KOPT-K1 (cell line): ENCODE data around the gene CDKAL1.

Experiments used
- H3K27ac ChIP-seq: fragments of 200-600 bp; sonication (generic); 2 replicates; pipeline ENCODE4 v1.5.1; 2016; ENCODE audit warnings: antibody characterized with exemption, mild to moderate bottlenecking, low read depth, low read length; ENCODE audit not compliant: poor library complexity, severe bottlenecking
- H3K36me3 ChIP-seq: fragments of 200-600 bp; sonication (generic); 2 replicates; pipeline ENCODE4 v1.5.1; 2017; ENCODE audit warnings: antibody characterized with exemption, mild to moderate bottlenecking, low read length, moderate library complexity; ENCODE audit not compliant: insufficient read depth
- H3K9me3 ChIP-seq: fragments of 200-600 bp; sonication (generic); 2 replicates; pipeline ENCODE4 v1.5.1; 2017; ENCODE audit warnings: antibody characterized with exemption, low read length, mild to moderate bottlenecking; ENCODE audit not compliant: insufficient read depth, poor library complexity, severe bottlenecking

The CDKAL1 gene

DNA sequence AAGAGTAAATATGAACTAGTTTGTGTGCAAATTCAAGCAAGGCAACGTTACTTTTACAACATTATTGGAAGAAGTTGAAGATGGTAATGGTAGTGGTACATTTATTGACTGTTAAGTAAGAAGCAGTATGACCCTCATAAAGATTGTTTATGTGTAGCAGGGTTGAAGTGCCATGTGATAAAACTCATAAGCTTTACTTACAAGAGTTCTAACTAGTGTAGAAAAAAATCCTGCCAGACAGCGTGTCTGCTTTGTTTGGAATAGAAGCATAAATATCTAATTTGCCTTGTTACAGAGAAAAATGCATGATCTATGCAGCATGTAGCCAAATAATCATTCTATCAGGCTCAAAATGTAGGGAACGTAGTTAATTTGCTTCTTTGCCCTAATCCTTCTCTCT is 608.5 kb downstream of the CDKAL1 start:
- no peak overlapping the region for H3K27ac ChIP-seq
- H3K36me3 ChIP-seq = no peaks in the 10 kb centered on the region
- H3K9me3 ChIP-seq = no peaks in the 10 kb centered on the region

DNA sequence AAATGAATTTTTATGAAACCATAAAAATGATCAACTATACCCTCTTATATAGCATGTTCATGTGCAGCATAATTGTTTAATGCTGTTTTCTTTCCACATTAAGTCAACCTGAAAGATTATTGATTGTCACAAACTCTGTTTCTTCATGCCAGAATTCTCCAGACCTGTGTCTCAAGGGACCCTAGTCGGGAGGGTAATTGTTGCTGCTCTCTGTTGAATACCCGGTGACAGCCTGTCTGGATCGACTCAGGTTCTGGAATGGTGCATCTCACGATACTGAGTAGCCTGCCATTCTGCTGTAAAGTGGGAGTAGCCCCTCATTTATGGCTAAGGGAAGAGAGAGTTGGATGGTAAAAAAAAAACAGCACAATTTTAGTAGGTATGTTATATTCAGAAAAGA is 609.4 kb downstream of the CDKAL1 start:
- Histone ChIP-seq H3K27ac (no peak overlapping the region), H3K36me3 (no peaks in the 10 kb centered on the region), H3K9me3 (no peaks in the 10 kb centered on the region)

DNA sequence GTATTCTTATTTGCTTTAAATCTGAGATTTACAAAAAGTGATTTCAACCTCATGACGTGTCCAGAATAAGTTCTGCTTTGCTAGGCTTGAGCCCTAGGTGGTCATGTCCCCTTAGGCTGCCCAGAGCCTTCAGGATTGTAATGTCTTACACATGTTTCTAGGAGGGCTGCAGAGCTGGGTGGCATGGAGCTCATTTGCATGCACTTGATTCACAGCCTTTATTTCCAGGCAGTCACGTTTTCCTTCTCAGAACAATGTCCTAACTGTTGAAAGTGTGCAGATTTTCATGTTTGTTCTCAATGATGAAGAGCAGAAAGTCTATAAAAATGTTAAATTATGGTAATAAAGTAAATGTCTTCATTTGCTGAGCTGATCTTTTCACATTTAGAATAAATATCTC is 610.7 kb downstream of the CDKAL1 start:
- no peaks in the 10 kb centered on the region for H3K36me3 ChIP-seq
- no peaks in the 10 kb centered on the region for H3K9me3 ChIP-seq
- no peak overlapping the region for H3K27ac ChIP-seq

DNA sequence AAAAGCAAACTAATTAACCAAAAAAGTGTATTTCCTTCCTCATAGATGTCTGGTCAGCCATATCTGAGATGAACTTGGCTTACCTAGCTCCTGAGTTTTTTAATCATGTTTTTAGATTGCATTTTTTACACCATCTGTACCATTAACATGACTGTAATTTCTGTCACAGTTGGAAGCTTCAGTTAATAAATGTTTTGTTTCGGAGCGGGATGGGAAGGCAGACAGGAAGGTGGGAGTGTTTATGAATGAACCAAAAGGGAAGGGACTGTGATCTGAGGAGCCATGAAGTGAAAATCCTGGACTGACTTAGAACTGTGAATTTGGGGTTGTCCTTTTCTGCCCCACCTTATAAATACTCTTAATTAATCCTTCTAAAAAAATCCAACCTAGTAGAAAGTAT is 613.7 kb downstream of the CDKAL1 start:
- Histone ChIP-seq H3K9me3 (no peaks in the 10 kb centered on the region), H3K27ac (no peak overlapping the region), H3K36me3 (no peaks in the 10 kb centered on the region)

DNA sequence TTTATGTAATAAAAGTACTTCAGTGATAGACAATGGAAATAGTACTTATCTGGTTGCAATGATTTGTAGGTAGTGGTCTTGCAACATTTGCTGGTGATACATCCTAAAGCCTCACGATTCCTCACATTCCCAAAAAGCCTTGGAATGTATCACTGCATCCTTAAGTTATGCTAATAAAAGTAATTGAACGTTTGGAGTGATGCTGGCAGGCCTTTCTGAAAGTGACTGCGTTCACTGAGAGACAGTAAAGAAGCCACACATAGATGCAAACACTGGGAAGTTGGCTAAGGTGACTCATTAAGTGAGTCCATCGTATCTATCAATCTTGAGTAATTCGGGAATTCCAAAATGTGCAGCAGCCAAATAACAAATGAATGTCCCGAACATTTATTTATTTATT is 615.2 kb downstream of the CDKAL1 start:
- Histone ChIP-seq H3K36me3 (no peaks in the 10 kb centered on the region), H3K27ac (no peak overlapping the region), H3K9me3 (no peaks in the 10 kb centered on the region)

DNA sequence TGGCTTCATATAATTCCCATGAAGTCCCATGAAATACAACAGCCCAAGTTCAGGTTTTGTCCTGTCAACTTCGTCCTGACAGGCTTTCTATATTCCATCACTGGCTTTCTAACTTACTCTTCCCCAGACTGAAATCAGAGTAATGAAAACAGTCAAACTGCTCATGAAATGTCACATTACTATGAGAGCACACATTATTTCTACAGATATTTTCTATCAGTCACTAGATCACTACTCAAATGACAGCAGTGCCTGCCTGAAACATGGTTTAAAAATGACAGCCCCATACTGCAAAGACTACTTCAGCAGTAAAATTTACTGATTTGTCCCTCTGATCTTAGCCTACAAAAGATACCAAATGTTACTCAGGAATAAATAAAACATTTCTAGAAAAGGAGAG is 616.4 kb downstream of the CDKAL1 start:
- H3K36me3 ChIP-seq = no peaks in the 10 kb centered on the region
- H3K9me3 ChIP-seq = no peaks in the 10 kb centered on the region
- H3K27ac ChIP-seq = no peak overlapping the region

DNA sequence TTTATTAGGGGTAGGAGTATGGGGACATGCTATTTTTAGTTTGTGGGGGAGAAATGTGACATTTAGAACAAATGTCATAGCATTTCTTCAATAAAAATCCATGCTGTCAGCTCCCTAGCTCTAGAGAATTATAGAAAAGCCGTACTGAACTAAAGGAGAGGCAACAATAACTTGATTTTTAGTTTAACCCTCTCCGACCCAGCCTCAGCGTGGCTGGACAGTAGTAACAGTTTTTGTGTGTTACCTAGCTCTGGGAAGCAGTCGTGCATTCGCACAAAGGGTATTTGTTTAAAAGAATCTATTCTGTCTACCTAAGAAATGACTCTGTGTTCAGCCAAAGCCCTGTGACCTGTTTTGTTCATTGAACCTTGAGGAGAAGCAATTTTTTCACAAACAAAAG is 616.9 kb downstream of the CDKAL1 start:
- Histone ChIP-seq H3K9me3 (no peaks in the 10 kb centered on the region), H3K36me3 (no peaks in the 10 kb centered on the region), H3K27ac (no peak overlapping the region)

DNA sequence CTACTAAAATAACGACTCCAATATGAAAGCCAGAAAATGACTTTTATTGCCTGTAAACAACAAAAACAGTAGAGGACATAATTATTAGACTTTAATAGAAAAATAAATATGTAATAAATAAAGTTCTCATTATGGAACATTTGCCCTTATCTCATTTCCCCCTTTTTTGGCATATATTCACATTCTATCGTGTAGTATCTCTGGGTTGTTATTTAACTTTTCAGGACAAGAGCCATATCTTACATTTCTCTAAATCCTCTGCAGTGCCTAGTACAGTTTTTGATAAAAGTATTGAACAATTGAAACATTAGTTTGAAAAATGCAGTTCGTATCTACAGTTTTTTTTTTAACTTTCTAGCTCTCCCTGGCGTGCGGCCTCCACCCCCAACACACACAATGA is 617.3 kb downstream of the CDKAL1 start:
- no peaks in the 10 kb centered on the region for H3K9me3 ChIP-seq
- no peak overlapping the region for H3K27ac ChIP-seq
- H3K36me3 ChIP-seq = no peaks in the 10 kb centered on the region

DNA sequence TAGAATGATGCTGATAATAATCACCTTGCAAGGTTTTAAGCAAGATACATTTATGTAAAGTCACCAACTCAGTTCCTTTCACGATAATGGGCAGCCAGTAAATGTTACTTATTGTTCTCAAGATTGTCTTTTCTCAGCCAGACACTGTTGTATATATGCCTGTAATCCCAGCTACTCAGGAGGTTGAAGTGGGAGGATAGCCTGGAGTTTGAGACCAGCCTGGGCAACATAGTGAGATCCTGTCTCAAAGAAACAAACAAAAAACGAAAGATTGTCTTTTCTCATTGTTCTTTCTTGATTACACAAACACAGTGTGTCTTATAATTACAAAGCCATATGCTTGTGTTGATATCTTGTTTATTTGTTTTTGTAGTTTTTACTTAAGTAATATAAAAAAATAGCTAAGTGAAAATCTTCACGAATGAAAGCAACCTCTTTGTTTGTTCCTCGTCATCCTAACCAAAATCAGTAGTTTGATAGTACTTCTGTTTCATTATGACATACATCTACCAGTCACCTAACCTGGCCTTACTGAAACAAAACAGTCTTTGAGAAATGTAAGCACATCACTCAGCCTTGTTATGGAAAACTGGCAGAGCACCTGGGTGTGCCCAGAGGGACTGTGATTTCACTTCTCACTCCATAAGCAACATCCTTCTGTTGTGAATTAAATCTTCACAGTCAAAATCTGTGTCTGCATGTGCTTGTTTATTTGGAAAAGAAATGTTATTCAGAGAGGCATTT is 623.1 kb downstream of the CDKAL1 start:
- Histone ChIP-seq H3K36me3 (no peaks in the 10 kb centered on the region), H3K9me3 (no peaks in the 10 kb centered on the region), H3K27ac (no peak overlapping the region)

DNA sequence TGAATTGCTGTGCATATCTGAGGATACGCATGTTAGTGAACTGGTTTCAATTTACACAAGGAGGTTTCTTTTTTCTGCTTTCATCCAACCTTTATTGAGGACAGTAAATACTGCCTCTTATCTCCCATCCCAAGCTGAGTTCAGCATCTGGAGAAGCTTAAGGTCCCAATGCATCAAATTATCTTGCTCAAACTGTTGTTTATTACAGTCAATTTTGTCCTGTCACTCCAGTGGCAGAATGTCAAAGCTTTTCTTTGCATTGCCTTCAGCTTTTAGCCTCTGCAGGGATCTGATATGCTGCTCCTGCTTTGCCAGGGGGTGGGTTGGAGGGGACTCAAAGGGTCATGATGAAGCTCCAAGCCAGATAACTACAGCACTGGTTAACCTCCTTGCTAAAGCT is 623.9 kb downstream of the CDKAL1 start:
- no peaks in the 10 kb centered on the region for H3K36me3 ChIP-seq

DNA sequence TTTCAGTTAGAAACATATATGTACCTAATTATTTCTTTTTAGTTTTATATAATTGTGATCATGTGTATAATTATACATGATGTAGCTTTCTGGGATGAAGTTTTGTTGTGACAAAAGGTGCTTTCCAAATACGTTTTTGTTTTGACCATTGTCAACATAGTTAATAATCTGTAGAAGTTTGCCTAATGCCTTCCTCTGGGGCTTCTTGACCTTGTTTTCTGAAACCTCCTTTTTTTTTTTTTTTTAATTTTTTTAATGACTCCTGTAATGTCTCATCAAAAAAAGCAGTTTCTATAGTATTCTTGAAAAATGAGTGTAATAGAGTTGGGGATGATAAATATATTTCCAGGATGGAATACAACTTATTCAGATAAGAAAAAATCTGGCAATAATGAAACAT is 624.6 kb downstream of the CDKAL1 start:
- no peaks in the 10 kb centered on the region for H3K9me3 ChIP-seq
- no peaks in the 10 kb centered on the region for H3K36me3 ChIP-seq
- no peak overlapping the region for H3K27ac ChIP-seq

More for the DNA sequence above, 623.9 kb downstream of the CDKAL1 start:
- Histone ChIP-seq H3K27ac (no peak overlapping the region), H3K9me3 (no peaks in the 10 kb centered on the region)

DNA sequence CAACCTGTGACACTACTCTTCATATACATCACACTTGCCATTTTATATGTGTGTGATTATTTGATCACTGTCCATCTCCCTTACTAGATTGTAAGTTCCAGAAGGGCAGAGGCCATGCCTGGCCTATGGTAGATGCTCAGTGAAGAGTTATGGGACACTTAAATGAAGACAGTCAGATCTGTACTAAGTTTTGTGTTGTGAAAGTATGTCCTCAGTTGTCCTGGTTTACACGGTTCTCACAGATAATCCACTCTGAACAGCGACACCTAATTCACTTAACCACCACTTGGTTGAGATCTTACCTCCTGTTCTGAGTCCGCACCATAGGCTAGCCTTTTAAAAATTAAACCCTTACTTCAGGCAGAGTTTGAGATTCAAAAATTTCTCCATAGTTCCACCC is 625.2 kb downstream of the CDKAL1 start:
- Histone ChIP-seq H3K27ac (no peak overlapping the region), H3K36me3 (no peaks in the 10 kb centered on the region), H3K9me3 (no peaks in the 10 kb centered on the region)

DNA sequence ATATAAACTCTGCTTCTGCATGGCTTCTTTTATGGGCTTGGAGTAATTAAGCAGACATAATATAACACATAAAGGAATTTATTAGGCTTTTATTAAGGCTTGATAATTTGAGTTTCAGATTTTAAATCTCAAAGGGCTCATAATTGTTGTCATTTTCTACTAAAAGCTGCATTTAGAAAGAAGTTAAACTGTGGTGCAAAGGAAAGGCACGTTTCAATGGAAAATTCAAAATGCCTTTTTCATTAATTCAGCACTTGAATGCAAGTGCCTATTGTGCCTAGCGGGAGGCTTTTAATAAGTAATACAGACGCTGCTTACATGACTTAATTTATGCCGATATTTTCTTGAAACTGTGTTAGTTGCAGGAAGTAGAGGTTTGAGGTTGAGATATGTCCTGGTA is 627.5 kb downstream of the CDKAL1 start:
- H3K9me3 ChIP-seq = no peaks in the 10 kb centered on the region
- H3K27ac ChIP-seq = no peak overlapping the region
- H3K36me3 ChIP-seq = no peaks in the 10 kb centered on the region

DNA sequence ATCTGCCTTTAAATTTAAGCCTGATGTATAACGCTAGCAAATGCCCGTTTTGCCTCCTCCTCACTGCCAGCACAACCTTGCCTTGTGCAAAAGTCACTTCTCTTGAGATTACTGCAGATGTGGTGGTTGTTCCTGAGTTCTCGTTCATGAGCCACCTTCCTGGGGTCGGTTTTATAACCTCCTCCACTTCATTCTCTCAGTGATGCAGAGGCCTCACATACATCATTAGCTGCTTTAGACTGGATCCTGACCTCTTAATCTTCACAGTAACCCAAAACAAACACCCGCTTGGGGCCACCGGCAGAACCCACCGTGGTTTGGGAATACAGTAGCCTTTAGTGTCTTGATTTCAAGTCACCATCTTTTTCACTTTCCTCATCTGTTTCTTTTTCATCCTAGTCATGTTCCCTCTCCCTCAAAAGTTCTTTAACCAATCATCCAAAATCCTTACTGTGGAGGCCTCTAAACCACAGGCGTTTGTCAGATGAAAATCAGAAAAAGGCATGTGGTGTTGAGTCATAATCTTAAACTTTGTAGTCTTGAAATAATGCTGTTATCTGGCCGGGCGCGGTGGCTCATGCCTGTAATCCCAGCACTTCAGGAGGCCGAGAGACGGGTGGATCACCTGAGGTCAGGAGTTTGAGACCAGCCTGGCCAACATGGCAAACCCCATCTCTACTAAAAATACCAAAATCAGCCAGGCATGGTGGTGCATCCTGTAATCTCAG is 629.0 kb downstream of the CDKAL1 start:
- no peaks in the 10 kb centered on the region for H3K9me3 ChIP-seq
- H3K27ac ChIP-seq = no peak overlapping the region
- no peaks in the 10 kb centered on the region for H3K36me3 ChIP-seq

DNA sequence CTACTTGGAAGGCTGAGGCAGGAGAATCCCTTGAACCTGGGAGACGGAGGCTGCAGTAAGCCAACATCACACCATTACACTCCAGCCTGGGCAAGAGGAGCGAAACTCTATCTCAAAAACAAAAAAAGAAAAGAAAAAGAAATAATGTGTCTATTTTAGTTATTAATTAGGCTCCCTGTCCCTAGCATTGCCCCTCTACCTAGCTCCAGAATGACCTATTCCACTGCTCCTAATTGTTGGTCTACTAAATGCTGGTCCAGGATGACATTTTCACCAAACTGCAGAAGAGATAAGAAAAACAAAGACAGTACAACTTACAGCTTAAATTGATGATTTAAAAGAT is 629.6 kb downstream of the CDKAL1 start:
- no peak overlapping the region for H3K27ac ChIP-seq
- no peaks in the 10 kb centered on the region for H3K9me3 ChIP-seq

DNA sequence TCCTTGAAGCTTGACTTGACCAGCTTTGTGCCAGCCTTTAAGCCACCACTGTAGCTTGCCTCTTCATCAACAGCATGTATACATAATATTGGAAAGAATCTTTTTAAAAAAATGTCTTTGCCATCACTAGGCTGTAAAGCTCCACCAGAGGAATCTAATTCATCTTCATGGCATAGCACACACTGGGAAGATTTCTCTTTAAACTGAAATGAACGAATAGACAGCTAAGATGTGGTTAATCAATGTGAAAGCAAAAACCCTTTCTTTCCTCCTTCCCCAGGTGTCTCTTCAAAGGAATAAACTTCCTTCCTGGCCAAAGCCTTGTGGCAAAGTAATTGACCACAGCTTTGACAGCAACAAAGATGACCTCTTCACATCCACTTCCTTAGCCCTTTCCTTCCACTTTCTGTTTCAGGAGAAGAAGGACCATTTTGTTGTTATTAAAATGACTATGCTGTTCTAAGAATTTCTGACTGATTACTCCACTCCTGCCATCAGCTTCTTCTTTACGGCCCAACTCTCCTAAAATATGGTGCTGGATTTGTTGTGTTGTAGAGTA is 630.6 kb downstream of the CDKAL1 start:
- Histone ChIP-seq H3K27ac (peak overlapping the region; percentile 1), H3K36me3 (no peaks in the 10 kb centered on the region), H3K9me3 (no peaks in the 10 kb centered on the region)

More for the DNA sequence above, 629.6 kb downstream of the CDKAL1 start:
- no peaks in the 10 kb centered on the region for H3K36me3 ChIP-seq
